WI38 (cell line): ENCODE results near the gene HIPK2.

Source experiments
- H3K4me3 ChIP-seq: 2 replicates; pipeline ENCODE4 v1.5.1; 2011; ENCODE audit warnings: low read depth, mild to moderate bottlenecking, control low read depth, low read length
- TF ChIP-seq, protein P1 (sequence below): IDR thresholded peaks from 2 replicates; pipeline ENCODE4 v1.5.1; 2012; ENCODE audit warnings: low read depth, mild to moderate bottlenecking, control low read depth, low read length

Gene HIPK2

DNA sequence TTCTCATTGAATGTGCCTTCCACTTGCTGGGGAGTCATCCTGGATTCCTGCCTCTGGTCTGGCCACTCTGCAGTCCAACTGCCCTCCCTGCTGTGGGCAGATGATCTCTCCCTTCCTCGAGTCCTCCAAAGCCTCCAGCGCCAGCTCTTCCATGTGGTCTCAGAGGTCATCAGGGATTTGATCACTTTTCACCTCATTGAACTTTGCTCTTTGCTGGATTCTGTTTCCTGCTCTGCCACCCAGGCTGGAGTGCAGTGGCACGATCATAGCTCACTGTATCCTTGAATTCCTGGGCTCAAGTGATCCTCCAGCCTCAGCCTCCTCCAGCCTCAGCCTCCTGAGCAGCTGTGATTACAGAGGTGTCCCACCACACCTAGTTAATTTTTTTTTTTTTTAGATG is 29.2 kb upstream of the HIPK2 start:
- TF ChIP-seq, protein P1, sequence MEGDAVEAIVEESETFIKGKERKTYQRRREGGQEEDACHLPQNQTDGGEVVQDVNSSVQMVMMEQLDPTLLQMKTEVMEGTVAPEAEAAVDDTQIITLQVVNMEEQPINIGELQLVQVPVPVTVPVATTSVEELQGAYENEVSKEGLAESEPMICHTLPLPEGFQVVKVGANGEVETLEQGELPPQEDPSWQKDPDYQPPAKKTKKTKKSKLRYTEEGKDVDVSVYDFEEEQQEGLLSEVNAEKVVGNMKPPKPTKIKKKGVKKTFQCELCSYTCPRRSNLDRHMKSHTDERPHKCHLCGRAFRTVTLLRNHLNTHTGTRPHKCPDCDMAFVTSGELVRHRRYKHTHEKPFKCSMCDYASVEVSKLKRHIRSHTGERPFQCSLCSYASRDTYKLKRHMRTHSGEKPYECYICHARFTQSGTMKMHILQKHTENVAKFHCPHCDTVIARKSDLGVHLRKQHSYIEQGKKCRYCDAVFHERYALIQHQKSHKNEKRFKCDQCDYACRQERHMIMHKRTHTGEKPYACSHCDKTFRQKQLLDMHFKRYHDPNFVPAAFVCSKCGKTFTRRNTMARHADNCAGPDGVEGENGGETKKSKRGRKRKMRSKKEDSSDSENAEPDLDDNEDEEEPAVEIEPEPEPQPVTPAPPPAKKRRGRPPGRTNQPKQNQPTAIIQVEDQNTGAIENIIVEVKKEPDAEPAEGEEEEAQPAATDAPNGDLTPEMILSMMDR = no peak
- H3K4me3 ChIP-seq = no peak overlapping the region

DNA sequence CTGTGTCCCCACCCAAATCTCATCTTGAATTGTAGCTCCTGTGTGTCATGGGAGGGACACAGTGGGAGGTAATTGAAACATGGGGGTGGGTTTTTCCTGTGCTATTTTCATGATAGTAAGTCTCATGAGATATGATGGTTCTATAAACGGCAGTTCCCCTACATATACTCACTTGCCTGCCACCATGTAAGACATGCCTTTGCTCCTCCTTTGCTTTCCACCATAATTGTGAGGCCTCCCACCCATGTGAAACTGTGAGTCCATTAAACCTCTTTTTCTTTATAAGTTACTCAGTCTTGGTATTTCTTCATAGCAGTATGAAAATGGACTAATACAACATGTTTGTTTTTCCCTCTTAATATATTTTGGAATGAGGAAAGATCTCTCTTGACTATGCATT is 26.8 kb upstream of the HIPK2 start:
- H3K4me3 ChIP-seq = no peak overlapping the region
- TF ChIP-seq, protein P1 = no peak

DNA sequence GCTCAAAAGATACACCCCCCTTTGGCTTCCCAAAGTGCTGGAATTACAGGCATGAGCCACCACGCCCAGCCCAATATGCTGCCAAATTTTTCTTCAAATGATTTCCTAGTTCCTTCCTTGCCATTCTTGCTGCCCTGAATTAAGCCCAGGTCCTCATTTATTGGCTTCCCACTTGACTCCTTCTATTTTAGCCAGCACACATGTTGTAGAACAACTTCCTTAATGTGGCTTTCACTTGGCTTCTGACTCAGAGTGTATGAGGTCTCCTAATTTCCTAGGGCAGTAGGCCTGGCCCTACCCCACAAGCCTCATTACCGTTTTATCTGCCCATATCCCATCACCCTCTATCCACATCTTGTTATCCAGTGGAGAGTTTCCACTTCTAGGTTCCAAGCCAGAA is 21.8 kb upstream of the HIPK2 start:
- TF ChIP-seq, protein P1 = no peak
- H3K4me3 ChIP-seq = no peak overlapping the region

DNA sequence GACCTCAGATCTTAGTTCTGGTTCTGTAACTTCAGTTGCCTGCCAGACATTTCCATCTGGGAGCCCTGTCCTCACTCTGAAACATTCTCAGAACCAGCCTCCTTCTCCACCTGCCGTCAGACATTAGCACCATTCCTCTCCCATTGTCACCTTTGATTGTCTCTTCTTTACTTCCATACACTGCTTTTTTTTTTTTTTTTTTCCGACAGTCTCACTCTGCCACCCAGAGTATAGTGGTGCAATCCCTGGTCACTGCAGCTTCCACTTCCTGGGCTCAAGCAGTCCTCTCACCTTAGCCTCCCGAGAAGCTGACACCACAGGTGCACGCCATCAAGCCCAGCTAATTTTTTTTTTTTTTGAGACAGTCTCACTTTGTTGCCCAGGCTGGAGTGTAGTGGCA is 21.1 kb upstream of the HIPK2 start:
- TF ChIP-seq, protein P1 = no peak
- no peak overlapping the region for H3K4me3 ChIP-seq

DNA sequence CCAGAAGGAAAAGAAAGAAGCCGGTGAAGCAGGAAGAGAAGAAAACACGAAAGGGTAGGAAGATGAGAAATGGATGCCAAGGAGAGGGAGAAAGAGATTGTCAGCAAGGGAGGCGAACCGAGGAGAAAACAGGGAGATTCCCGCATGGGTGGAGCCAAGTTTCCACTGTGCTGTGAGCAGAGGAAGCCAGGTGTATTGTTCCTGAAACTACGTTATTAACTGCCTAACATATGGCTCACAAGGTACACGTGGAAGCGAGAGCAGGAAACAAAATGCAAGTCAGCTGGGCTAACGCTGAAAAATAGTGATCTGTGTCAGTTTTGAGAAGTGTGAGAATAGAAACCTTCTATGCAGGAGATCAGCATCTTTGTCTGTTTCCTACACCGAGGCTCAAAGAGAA is 20.4 kb upstream of the HIPK2 start:
- no peak overlapping the region for H3K4me3 ChIP-seq

DNA sequence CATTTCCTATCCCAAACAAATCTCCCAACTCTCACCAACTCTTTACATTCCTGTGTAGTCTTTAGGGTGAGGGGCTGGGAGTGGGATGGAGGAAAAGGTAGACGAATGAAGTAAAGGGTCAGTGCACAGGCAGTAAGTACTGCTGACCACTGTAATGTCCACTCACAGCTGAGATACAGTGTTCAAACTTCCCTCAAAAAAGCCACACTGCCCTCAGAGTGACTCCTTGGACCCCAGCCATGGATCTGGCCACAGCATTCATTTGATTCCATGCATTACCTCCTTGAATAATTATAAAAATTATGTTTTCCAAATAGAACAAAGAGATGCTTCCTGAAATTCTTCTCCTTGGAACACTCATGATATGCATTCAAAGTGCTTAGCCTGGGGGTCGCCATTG is 19.8 kb upstream of the HIPK2 start:
- H3K4me3 ChIP-seq = no peak overlapping the region
- TF ChIP-seq, protein P1 = no peak

More for the DNA sequence above, 20.4 kb upstream of the HIPK2 start:
- TF ChIP-seq, protein P1 = no peak

DNA sequence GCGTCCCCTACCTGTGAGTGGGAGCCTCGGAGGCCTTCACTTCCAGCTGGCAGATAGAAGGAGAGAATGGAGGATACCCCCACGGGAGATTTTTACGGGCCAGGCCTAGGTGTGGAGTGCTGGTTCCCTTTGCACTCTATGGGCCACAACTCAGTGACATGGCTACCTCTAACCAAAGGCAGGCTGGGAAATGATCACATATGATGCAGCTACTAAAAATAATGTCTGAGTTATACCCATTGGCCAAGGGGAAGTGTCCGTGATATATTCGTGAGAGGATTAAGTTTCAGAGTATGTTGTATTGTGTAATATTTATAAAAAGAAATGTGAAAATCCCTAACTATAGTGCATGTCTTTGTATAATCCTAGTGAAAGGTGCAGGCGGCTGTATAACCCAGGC is 13.5 kb upstream of the HIPK2 start:
- no peak overlapping the region for H3K4me3 ChIP-seq
- TF ChIP-seq, protein P1 = no peak
